Effector memory CD4-positive, alpha-beta T cell (primary cell): ENCODE results near the gene TAMM41.
A peak's percentile ranks its signal among the peaks of the same experiment; 100 is the strongest.

ENCODE experiments used
- DNase-seq, 3 donors: peaks; one replicate each; pipeline ENCODE4 v3.0.0-alpha.2; 2020
- H3K27ac ChIP-seq: 2 replicates; pipeline ENCODE4 v1.7.0; 2013; ENCODE audit warnings: mild to moderate bottlenecking, low read length, moderate library complexity; ENCODE audit not compliant: insufficient read depth, poor library complexity, severe bottlenecking
- H3K27me3 ChIP-seq: replicated peaks from 2 replicates; pipeline ENCODE4 v1.7.0; 2013; ENCODE audit warnings: mild to moderate bottlenecking, low read length; ENCODE audit not compliant: insufficient read depth, control insufficient read depth, poor library complexity, severe bottlenecking
- H3K36me3 ChIP-seq: 2 replicates; pipeline ENCODE4 v1.7.0; 2013; ENCODE audit warnings: mild to moderate bottlenecking, low read length, moderate library complexity; ENCODE audit not compliant: control insufficient read depth, insufficient read depth
- H3K4me1 ChIP-seq: 2 replicates; pipeline ENCODE4 v1.7.0; 2013; ENCODE audit warnings: low read length, mild to moderate bottlenecking; ENCODE audit not compliant: control insufficient read depth, insufficient read depth, poor library complexity, severe bottlenecking
- H3K4me3 ChIP-seq: 2 replicates; pipeline ENCODE4 v1.7.0; 2013; ENCODE audit warnings: low read length, low read depth, mild to moderate bottlenecking; ENCODE audit not compliant: insufficient read depth, poor library complexity, severe bottlenecking
- H3K9me3 ChIP-seq: 2 replicates; pipeline ENCODE4 v1.7.0; 2013; ENCODE audit warnings: mild to moderate bottlenecking, low read length, moderate library complexity; ENCODE audit not compliant: control insufficient read depth

The TAMM41 gene

DNA sequence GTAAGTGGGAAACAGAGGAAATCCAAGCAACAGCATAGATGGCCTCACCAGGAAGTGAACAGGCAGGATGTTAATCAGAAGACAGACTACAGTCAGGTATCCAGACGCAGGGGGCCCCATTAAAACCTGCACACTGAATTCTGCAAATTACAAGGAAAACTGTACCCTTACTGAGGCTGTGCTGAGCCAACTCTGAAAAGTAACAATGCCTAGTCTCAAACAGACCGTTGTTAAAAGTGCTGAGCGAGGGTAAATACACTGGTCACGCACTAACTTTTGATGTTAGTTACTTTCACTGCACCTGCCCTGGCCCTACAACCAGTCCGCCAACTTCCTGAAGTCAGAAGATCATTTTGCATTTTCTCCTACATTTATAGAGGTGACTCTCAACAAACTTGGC, 1.0 kb downstream of the TAMM41 start:
- Histone ChIP-seq H3K27ac (peak overlapping the region; percentile 79), H3K27me3 (no peaks in the 10 kb centered on the region), H3K4me3 (peak overlapping the region; percentile 95), H3K4me1 (peaks cover 17% of the 10 kb centered on the region), H3K9me3 (no peaks in the 10 kb centered on the region), H3K36me3 (peaks cover 19% of the 10 kb centered on the region)
- DNase-seq = no peak

DNA sequence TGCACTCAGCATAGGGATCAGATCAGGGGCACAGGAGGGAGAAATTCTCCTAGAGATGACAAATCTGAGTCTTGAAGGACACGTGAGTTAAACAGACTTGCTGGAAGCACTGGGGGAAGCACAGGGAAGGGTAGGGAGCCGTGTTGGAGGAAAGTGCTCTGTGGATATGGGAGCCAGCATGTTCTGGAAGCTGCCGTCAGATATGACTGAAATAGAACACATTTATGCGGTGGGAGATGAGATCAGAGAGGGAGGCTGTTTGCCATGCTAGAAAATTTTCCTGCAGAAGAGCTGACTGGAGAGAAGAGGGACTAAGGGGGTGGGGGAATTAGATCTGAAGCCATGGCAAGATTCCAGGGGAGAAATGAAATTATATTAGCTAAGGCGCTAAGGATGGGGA, 1.8 kb downstream of the TAMM41 start:
- H3K4me3 ChIP-seq = no peak overlapping the region
- no peak for DNase-seq
- no peak overlapping the region for H3K27ac ChIP-seq
- H3K36me3 ChIP-seq = peaks cover 27% of the 10 kb centered on the region
- H3K4me1 ChIP-seq = peaks cover 17% of the 10 kb centered on the region
- H3K27me3 ChIP-seq = no peaks in the 10 kb centered on the region
- no peaks in the 10 kb centered on the region for H3K9me3 ChIP-seq

DNA sequence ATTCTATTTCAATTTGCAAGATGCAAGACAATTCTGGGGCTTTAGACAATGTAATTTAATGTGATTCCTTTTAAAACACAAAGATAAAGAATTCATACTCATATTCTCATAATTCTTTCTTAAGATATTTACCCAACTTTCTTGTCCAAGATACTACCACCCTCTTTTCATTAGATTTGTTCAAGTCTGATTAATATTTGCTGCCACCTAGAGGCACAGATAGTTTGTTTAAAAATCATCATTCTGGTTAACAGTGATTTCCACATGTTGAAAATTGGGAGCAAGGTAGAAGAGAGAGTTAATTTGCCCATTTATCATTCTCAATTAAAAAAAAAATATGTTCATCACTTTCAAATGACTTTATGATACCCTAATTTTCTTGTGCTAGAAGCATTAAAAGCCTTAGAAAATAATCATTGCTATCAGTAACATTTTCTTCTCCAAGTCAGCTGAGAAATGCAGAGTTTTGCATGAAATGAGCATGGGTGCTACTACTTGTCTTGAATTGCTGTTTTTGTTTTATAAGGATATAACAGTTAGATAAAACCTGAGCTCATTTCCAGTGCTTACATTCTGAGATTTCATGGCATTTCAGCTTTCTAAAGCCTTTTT, 11.6 kb downstream of the TAMM41 start:
- peaks cover 61% of the 10 kb centered on the region for H3K36me3 ChIP-seq
- H3K27me3 ChIP-seq = no peaks in the 10 kb centered on the region
- H3K4me1 ChIP-seq = no peaks in the 10 kb centered on the region
- no peak overlapping the region for H3K4me3 ChIP-seq
- H3K27ac ChIP-seq = no peak overlapping the region
- no peaks in the 10 kb centered on the region for H3K9me3 ChIP-seq
- no peak for DNase-seq

DNA sequence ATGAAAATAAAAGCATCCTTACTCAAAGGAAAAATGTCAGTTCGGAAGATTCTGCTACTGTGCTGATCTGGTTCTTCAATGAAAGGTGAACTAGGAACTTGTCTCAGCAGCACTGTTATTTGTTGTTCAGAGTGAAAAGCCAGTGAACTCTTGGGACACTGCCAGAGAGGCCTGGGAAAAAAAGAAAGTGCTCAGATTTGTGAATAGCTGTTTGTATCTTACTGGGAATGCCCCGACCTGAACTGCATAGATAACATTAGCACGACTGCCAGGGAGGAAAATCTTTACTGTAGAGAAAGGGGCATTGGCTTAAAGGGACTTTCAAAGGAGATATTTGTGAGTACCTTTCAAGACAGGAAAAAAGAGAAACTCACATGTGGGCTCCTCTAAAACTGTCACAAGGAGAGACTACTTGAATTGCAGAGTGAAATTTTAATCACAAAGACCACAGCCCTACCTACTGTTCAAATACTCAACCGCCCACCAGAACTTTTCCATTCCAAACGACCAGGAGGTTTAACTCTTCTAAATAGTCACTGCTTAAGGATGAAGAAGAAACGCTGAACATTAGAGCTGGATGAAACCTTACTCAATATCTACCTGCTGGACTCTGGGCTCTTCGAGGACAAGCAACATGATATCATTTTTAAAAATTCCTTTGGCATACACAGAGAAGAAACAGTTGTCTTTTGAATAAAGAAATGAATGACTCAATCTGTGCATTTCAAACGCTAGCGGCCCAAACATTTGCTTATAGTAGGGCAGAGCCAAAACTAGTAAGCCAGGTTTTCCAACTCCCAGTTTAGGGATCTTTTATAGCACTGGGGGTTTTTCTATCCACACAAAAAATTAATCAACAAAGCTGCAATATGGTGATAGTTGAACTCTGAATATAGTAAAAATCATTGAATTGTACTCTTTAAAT, 13.4 kb downstream of the TAMM41 start:
- H3K36me3 ChIP-seq = peaks cover 60% of the 10 kb centered on the region
- H3K4me1 ChIP-seq = no peaks in the 10 kb centered on the region
- no peaks in the 10 kb centered on the region for H3K27me3 ChIP-seq
- no peaks in the 10 kb centered on the region for H3K9me3 ChIP-seq
- no peak overlapping the region for H3K27ac ChIP-seq
- DNase-seq = no peak
- H3K4me3 ChIP-seq = no peak overlapping the region

DNA sequence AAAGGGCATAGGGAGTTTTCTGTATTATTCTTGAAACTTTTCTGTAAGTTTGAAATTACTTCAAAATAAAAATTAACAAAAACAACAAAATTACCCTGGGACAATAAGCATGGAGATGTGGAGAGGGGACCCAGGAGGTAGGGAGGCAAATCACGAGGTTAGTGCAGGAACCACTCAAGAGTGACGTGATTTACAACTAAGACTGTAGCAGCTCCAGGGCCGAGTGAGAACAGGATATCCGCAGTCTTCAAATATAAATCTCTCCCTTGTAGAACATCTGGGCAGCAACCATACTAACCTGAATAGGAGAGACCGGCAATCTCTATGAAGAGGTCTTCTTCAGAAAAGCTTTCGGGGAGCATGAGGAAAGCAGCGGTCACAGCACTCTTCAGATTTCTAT, 17.3 kb downstream of the TAMM41 start:
- no peaks in the 10 kb centered on the region for H3K9me3 ChIP-seq
- no peak overlapping the region for H3K4me3 ChIP-seq
- DNase-seq = no peak
- peaks cover 73% of the 10 kb centered on the region for H3K36me3 ChIP-seq
- H3K27me3 ChIP-seq = no peaks in the 10 kb centered on the region
- no peak overlapping the region for H3K27ac ChIP-seq
- no peaks in the 10 kb centered on the region for H3K4me1 ChIP-seq

DNA sequence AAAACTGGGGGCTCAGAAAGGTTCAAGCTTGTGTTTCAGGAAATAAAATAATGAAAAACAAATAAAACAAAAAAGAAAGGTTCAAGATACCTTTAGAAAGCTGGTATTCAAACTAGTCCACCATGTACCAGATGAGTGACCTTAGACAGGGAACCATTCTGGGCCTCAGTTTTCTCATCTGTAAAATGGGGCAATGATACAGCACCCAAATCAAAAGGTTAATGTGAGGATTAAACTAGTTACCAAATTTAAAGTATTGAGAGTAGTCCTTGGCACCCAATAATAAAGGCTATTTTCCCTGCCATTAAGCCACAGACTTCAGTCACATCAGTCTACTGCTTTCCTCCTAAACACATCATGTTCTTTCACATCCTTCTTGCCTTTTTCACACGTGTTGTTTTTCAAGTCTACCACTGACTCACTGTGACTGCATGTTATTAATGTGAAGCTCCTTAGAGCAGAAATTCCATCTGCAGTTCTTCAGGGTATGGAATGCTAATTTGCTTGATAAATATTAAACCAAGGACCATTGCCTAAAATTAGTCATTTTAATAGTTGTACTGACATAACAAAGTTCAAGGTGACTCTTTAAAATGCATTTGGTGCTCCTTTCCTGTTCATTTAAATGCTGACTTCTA, 19.9 kb downstream of the TAMM41 start:
- DNase-seq = no peak

DNA sequence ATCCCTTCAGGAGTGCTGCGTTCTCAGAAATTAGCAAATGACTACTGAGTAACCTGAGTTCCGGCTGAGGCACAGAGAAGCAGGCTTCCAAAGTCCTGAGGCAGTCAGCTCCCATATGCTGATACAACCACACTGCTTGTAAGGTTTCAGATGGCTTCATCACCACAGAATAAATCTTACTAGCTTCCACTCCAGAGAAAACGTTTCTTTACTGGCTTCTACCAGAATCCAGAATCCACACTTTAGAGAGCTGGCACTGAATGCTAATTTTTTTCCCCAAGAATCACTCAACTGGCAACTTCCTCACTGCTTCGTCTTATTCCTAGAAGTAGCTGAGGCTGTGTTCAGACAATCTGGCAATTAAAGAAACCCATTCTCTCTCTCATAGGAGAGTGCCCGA, 21.4 kb downstream of the TAMM41 start:
- Histone ChIP-seq H3K27ac (no peak overlapping the region), H3K4me1 (no peaks in the 10 kb centered on the region), H3K36me3 (peaks cover 65% of the 10 kb centered on the region), H3K9me3 (no peaks in the 10 kb centered on the region), H3K27me3 (no peaks in the 10 kb centered on the region), H3K4me3 (no peak overlapping the region)
- DNase-seq = no peak

More for the DNA sequence above, 19.9 kb downstream of the TAMM41 start:
- no peaks in the 10 kb centered on the region for H3K4me1 ChIP-seq
- H3K36me3 ChIP-seq = peaks cover 62% of the 10 kb centered on the region
- no peaks in the 10 kb centered on the region for H3K9me3 ChIP-seq
- no peak overlapping the region for H3K4me3 ChIP-seq
- no peaks in the 10 kb centered on the region for H3K27me3 ChIP-seq
- H3K27ac ChIP-seq = no peak overlapping the region

DNA sequence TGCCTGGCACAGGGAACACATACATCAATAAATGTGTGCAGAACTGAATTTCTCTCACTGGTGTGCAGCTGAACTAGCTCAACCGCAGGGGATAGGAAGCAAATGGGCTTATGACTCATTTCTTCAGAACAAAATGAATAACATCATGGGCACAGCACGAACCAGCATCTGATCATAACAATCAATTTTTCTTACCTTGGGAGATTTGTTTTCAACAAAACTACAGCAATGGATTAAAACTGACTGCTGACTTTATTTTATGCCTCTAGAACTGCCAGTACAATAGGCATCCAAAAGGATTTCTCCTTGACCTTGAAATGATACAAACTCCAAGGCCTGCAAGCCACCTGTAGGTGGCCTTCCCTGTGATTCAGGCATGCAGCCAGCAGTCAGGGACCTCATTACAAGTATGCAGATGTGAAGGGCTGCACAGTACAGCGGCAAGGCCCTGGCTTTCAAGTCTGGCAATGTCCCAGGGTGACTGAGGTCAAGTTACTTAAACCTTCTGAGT, 26.1 kb downstream of the TAMM41 start:
- Histone ChIP-seq H3K4me1 (no peaks in the 10 kb centered on the region), H3K9me3 (no peaks in the 10 kb centered on the region), H3K27me3 (no peaks in the 10 kb centered on the region), H3K4me3 (no peak overlapping the region), H3K27ac (no peak overlapping the region), H3K36me3 (peaks cover 43% of the 10 kb centered on the region)
- DNase-seq = no peak

DNA sequence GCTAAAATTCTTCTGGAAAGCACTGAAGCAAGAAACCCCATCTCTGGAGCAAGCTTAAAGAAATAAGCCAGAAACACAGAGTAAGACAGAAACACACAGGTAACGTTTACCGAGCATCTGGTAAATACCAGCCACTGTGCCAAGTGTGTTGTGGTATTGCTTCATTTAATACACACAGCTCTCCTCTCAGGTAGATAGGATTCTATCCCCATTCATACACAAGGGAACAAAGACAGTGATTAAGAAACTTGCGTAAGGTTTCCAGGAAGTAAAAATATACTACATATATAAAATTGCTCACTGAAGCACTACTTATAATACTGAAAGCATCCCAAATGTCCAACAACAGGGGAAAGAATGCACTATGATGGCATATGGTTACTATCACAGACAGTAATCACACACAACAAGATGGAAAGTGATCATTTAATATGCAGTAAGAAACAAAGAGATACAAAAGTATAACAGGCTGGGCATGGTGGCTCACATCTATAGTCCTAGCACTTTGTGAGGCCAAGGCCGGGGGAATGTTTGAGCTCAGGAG, 27.5 kb downstream of the TAMM41 start:
- Histone ChIP-seq H3K27me3 (no peaks in the 10 kb centered on the region), H3K4me1 (no peaks in the 10 kb centered on the region), H3K36me3 (peaks cover 37% of the 10 kb centered on the region), H3K4me3 (no peak overlapping the region), H3K9me3 (no peaks in the 10 kb centered on the region), H3K27ac (no peak overlapping the region)
- no peak for DNase-seq
